Hepatocyte (in vitro differentiated cells): ENCODE results near the gene ATP1A3.

Experiments
- EZH2 ChIP-seq: fragments of 200-600 bp; sonication (generic); IDR thresholded peaks from 2 replicates; pipeline ENCODE4 v1.6.1; 2016; ENCODE audit warnings: antibody characterized with exemption, mild to moderate bottlenecking, borderline replicate concordance
- EZH2phosphoT487 ChIP-seq: fragments of 200-600 bp; sonication (generic); IDR thresholded peaks from one replicate; pipeline ENCODE4 v1.6.1; 2018; ENCODE audit warnings: antibody characterized with exemption, mild to moderate bottlenecking, low read depth, moderate library complexity; ENCODE audit not compliant: unreplicated experiment, severe bottlenecking
- TF ChIP-seq, protein P1 (sequence below): fragments of 200-600 bp; sonication (generic); IDR thresholded peaks from 2 replicates; pipeline ENCODE4 v1.5.1; 2016; ENCODE audit warnings: antibody characterized with exemption, mild to moderate bottlenecking; ENCODE audit not compliant: poor library complexity

DNA sequence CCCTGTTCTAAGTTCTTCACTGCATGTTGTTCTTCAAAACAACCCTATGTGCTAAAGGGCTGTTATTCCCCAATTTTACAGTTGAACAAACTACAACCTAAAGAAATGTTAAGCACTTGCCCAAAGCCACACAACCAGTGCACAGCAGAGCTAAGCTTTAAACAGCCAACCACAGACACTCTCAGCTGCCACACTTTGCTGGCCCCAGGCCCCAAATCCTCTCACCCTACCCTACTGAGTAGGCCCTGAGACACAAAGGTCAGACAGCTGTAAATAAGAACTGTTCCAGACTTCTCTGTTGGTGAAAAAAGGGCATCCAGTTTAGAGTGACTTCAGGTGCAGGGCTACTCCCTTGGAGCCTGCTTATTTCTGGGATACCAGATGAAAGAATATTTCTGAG, 46.0 kb upstream of the ATP1A3 start:
- TF ChIP-seq, protein P1, sequence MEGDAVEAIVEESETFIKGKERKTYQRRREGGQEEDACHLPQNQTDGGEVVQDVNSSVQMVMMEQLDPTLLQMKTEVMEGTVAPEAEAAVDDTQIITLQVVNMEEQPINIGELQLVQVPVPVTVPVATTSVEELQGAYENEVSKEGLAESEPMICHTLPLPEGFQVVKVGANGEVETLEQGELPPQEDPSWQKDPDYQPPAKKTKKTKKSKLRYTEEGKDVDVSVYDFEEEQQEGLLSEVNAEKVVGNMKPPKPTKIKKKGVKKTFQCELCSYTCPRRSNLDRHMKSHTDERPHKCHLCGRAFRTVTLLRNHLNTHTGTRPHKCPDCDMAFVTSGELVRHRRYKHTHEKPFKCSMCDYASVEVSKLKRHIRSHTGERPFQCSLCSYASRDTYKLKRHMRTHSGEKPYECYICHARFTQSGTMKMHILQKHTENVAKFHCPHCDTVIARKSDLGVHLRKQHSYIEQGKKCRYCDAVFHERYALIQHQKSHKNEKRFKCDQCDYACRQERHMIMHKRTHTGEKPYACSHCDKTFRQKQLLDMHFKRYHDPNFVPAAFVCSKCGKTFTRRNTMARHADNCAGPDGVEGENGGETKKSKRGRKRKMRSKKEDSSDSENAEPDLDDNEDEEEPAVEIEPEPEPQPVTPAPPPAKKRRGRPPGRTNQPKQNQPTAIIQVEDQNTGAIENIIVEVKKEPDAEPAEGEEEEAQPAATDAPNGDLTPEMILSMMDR, result no peak
- TF ChIP-seq EZH2phosphoT487 (no peak), EZH2 (no peak)
